Endothelial cell of umbilical vein (primary cell): ENCODE measurements around the gene SNX19. TPM values are rescaled to one million over a fixed set of nuclear protein-coding genes. Genes with fewer than 3 reads are reported as not detected.

ENCODE experiments used
- BruUV-seq: library from RNA; stranded (reverse); fragments of 400-500 nt; replicated peaks from 2 replicates; lab custom pipeline; 2021; lab: Mats Ljungman, UMichigan
- CTCF ChIA-PET: fragments of 300-600, 350-600 bp; sonication (Branson Sonifier 250); formaldehyde crosslinking; loops from one replicate; lab custom pipeline; 2021; ENCODE audit warnings: antibody characterized with exemption, inconsistent platforms; lab: Charles Lee
- POLR2A ChIA-PET: fragments of 300-600, 350-600 bp; sonication (Branson Sonifier 250); formaldehyde crosslinking; loops from one replicate; lab custom pipeline; 2021; ENCODE audit warnings: antibody characterized with exemption, inconsistent platforms; lab: Charles Lee
- DNase-seq: peaks from one replicate; pipeline ENCODE4 v3.0.0-alpha.2; 2011; ENCODE audit warnings: low read depth, low spot score
- FAIRE-seq: peaks from 2 replicates; lab custom pipeline; 2011; peaks lifted over from hg19 to GRCh38; lab: Jason Lieb, UNC
- H2AFZ ChIP-seq: 2 replicates; pipeline ENCODE4 v1.6.0; 2012; ENCODE audit warnings: low read depth, low read length, control low read depth, inconsistent platforms
- H3K27ac ChIP-seq: 2 replicates; pipeline ENCODE4 v1.5.1; 2011; ENCODE audit warnings: low read depth, mild to moderate bottlenecking, control low read depth, low read length, moderate library complexity; ENCODE audit not compliant: insufficient read depth
- H3K27me3 ChIP-seq, 2 experiments: 2 replicates each; pipeline versions ENCODE4 v1.6.0 to v1.6.1; 2011; ENCODE audit warnings: low read length in 2 of 2, mixed read lengths in 1 of 2; ENCODE audit not compliant: control insufficient read depth in 2 of 2, insufficient read depth in 2 of 2
- H3K36me3 ChIP-seq, 2 experiments: 2 replicates in 1 of 2; 3 replicates in 1 of 2; pipeline ENCODE4 v1.5.1; 2011; ENCODE audit warnings: low read length in 2 of 2, mild to moderate bottlenecking in 1 of 2, moderate library complexity in 1 of 2; ENCODE audit not compliant: control insufficient read depth in 2 of 2, insufficient read depth in 2 of 2; ENCODE audit errors: extremely low read depth in 1 of 2
- H3K4me1 ChIP-seq: 3 replicates; pipeline ENCODE4 v1.5.1; 2011; ENCODE audit warnings: mild to moderate bottlenecking, low read length; ENCODE audit not compliant: control insufficient read depth, insufficient read depth; ENCODE audit errors: extremely low read depth
- H3K4me2 ChIP-seq: 2 replicates; pipeline ENCODE4 v1.6.1; 2011; ENCODE audit warnings: low read length, control low read depth, mixed read lengths; ENCODE audit not compliant: insufficient read depth
- H3K4me3 ChIP-seq, 3 experiments: fragments of 200-600 bp in 1 of 3; sonication (generic), shearing (Covaris generic) in 1 of 3; replicated peaks in 1 of 3; 2 replicates each; pipeline ENCODE4 v1.5.1; 2011 to 2016; ENCODE audit warnings: control low read depth in 3 of 3, low read length in 3 of 3, mild to moderate bottlenecking in 2 of 3, inconsistent platforms in 1 of 3, low read depth in 1 of 3, moderate library complexity in 1 of 3; ENCODE audit not compliant: insufficient read depth in 1 of 3
- H3K79me2 ChIP-seq: 2 replicates; pipeline ENCODE4 v1.6.0; 2012; ENCODE audit warnings: low read length, inconsistent platforms; ENCODE audit not compliant: control insufficient read depth, insufficient read depth
- H3K9ac ChIP-seq: replicated peaks from 2 replicates; pipeline ENCODE3; 2011; ENCODE audit warnings: low read length, control low read depth; ENCODE audit not compliant: insufficient read depth; ENCODE audit errors: extremely low read depth
- H3K9me1 ChIP-seq: replicated peaks from 3 replicates; pipeline ENCODE4 v1.6.0; 2011; ENCODE audit warnings: mild to moderate bottlenecking, low read length; ENCODE audit not compliant: control insufficient read depth, insufficient read depth; ENCODE audit errors: extremely low read depth
- H3K9me3 ChIP-seq: replicated peaks from 2 replicates; pipeline ENCODE4 v1.5.1; 2012; ENCODE audit warnings: low read length, inconsistent platforms; ENCODE audit not compliant: control insufficient read depth, insufficient read depth
- H4K20me1 ChIP-seq: replicated peaks from 2 replicates; pipeline ENCODE3; 2011; ENCODE audit warnings: mild to moderate bottlenecking, low read length; ENCODE audit not compliant: control insufficient read depth, insufficient read depth; ENCODE audit errors: extremely low read depth
- CTCF ChIP-seq, 2 donors: IDR thresholded peaks; 1 replicate in 1 of 2; 2 replicates in 1 of 2; pipeline ENCODE4 v1.5.1; 2011; ENCODE audit warnings: low read length in 2 of 2, mild to moderate bottlenecking in 2 of 2, moderate library complexity in 2 of 2, control low read depth in 1 of 2, inconsistent platforms in 1 of 2, low read depth in 1 of 2; ENCODE audit not compliant: insufficient read depth in 1 of 2; ENCODE audit errors: extremely low read depth in 1 of 2
- EZH2 ChIP-seq: IDR thresholded peaks from 2 replicates; pipeline ENCODE4 v1.6.1; 2012; ENCODE audit warnings: borderline replicate concordance, low read depth, mild to moderate bottlenecking, moderate library complexity, low read length, inconsistent platforms; ENCODE audit not compliant: severe bottlenecking
- FOS ChIP-seq: IDR thresholded peaks from 2 replicates; pipeline ENCODE4 v1.6.1; 2011; ENCODE audit warnings: mild to moderate bottlenecking, low read length, moderate library complexity, borderline replicate concordance; ENCODE audit not compliant: insufficient read depth
- GATA2 ChIP-seq: IDR thresholded peaks from 2 replicates; pipeline ENCODE4 v1.7.0; 2011; ENCODE audit warnings: low read depth, mild to moderate bottlenecking, moderate library complexity, mixed read lengths, low read length; ENCODE audit not compliant: insufficient read length, insufficient read depth
- JUN ChIP-seq: IDR thresholded peaks from 2 replicates; pipeline ENCODE4 v1.6.1; 2011; ENCODE audit warnings: borderline replicate concordance, low read depth; ENCODE audit not compliant: insufficient read length, insufficient read depth
- MAX ChIP-seq: IDR thresholded peaks from 2 replicates; pipeline ENCODE4 v1.6.1; 2011; ENCODE audit not compliant: insufficient read depth, insufficient read length
- MYC ChIP-seq: IDR thresholded peaks from one replicate; pipeline ENCODE4 v1.6.1; 2011; ENCODE audit warnings: mild to moderate bottlenecking, low read depth, low read length
- POLR2A ChIP-seq: IDR thresholded peaks from 2 replicates; pipeline ENCODE4 v1.6.1; 2012; ENCODE audit warnings: low read depth, mild to moderate bottlenecking, control low read depth, low read length
- POLR2AphosphoS5 ChIP-seq: IDR thresholded peaks from 2 replicates; pipeline ENCODE4 v1.6.1; 2012; ENCODE audit warnings: low read depth, mild to moderate bottlenecking, control low read depth, low read length, moderate library complexity; ENCODE audit not compliant: insufficient read depth
- dilution Hi-C: fragments of 300-500 bp; cut with MboI; formaldehyde crosslinking; loops from one replicate; pipeline ENCODE4 v1.15.0; 2019; ENCODE audit warnings: low sequenced_read_pairs; ENCODE audit not compliant: extremely low pct_ligation_motif_present
- intact Hi-C: fragments of 100-400 bp; cut with micrococcal nuclease; formaldehyde crosslinking; loops from one replicate; pipeline ENCODE4 v1.10.0; 2022
- polyA plus RNA-seq, 4 experiments: library from polyadenylated mRNA; depleted of rRNA in 3 of 4; stranded (reverse) in 3 of 4; unstranded in 1 of 4; fragments of >200 nt; gene quantifications; 2 replicates each; pipeline versions ENCODE4 v1.2.1 to v1.2.3, GENCODE V29; 2011 to 2012; ENCODE audit warnings: missing spikeins in 1 of 4
- total RNA-seq: library from RNA; stranded (reverse); gene quantifications from 2 replicates; pipeline ENCODE4 v1.2.3, GENCODE V29; 2021

The SNX19 gene
- total and polyA plus RNA-seq, 2 donors (not counting 3 experiments of a cell fraction or from before 2014, with no cell fraction given): 37.4 to 49.8 TPM

- Histone ChIP-seq H3K4me1 (peaks cover 49% of the 10 kb centered on the region), H3K9me3 (no peaks in the 10 kb centered on the region), H3K4me3 (no peak overlapping the region), H4K20me1 (no peaks in the 10 kb centered on the region), H3K9ac (peak overlapping the region; percentile 34), H3K79me2 (peaks cover 16% of the 10 kb centered on the region), H3K27ac (peak overlapping the region; percentile 91), H3K36me3 (peaks cover 8 to 25% of the 10 kb centered on the region in 2 experiments), H3K4me2 (peak overlapping the region; percentile 39), H2AFZ (no peak overlapping the region), H3K27me3 (no peaks in the 10 kb centered on the region), H3K9me1 (no peaks in the 10 kb centered on the region)
- intact Hi-C loops (loop anchor here (1.0 to 5.0 kb wide), 2 partner anchors 7 to 838 kb away; partner anchors contain the start of gene SNX19), dilution Hi-C loops (no loop called here)
- CTCF ChIA-PET: interaction anchor here (0.9 to 1.4 kb wide), 3 partner anchors 11 to 478 kb away, joined by 3 to 13 read pairs (median 4); no protein-coding TSS in a partner anchor
- peak; percentile 1 for TF ChIP-seq JUN
- TF ChIP-seq GATA2: no peak
- BruUV-seq: no TSS peak
- DNase-seq: peak; percentile 80
- peak; percentile 69 for FAIRE-seq
- POLR2A ChIA-PET: interaction anchor here (1.9 kb wide), 1 partner anchor 11 kb away, joined by 7 read pairs; no protein-coding TSS in a partner anchor
These were observed 7.3 kb downstream of the SNX19 start for GRCh38 chr11:130908770-130909625.

GRCh38 chr11:130908061-130908460, 8.2 kb downstream of the SNX19 start:
- peaks cover 8% of the 10 kb centered on the region for H3K79me2 ChIP-seq
- CTCF ChIA-PET: interaction anchor here (1.2 to 2.0 kb wide), 2 partner anchors 8 to 477 kb away, joined by 3 to 14 read pairs; partner anchors contain the start of gene SNX19
- TF ChIP-seq MAX (no peak), GATA2 (no peak), EZH2 (no peak), MYC (no peak), JUN (no peak), CTCF (IDR thresholded peaks at IDR 0.05; ENCODE audit: extremely low read depth in 1 of 2, insufficient read depth in 1 of 2, low read depth in 1 of 2, low read length in 2 of 2) (no peak), POLR2A (no peak), FOS (no peak), POLR2AphosphoS5 (no peak)
- no peaks in the 10 kb centered on the region for H3K9me3 ChIP-seq
- H3K9me1 ChIP-seq: no peaks in the 10 kb centered on the region
- H3K9ac ChIP-seq: peak overlapping the region; percentile 18
- H2AFZ ChIP-seq: no peak overlapping the region
- H3K4me3 ChIP-seq: no peak overlapping the region
- H3K27me3 ChIP-seq: no peaks in the 10 kb centered on the region
- peaks cover 11 to 32% of the 10 kb centered on the region in 2 experiments for H3K36me3 ChIP-seq
- no TSS peak for BruUV-seq
- H3K4me2 ChIP-seq: peak overlapping the region; percentile 37
- H3K27ac ChIP-seq: no peak overlapping the region
- DNase-seq (peak; percentile 73), FAIRE-seq (peak; percentile 21)
- H3K4me1 ChIP-seq: peaks cover 49% of the 10 kb centered on the region
- H4K20me1 ChIP-seq: no peaks in the 10 kb centered on the region
- dilution Hi-C loops (no loop called here), intact Hi-C loops (loop anchor here (1.0 to 5.0 kb wide), 2 partner anchors 8 to 839 kb away; partner anchors contain the start of gene SNX19)
- POLR2A ChIA-PET: interaction anchor here (1.9 kb wide), 1 partner anchor 10 kb away, joined by 7 read pairs; no protein-coding TSS in a partner anchor
